Measurements from ENCODE around the gene ECHS1. TPM values are rescaled to one million over a fixed set of nuclear protein-coding genes. Genes with fewer than 3 reads are reported as not detected.

ECHS1 gene
- total and polyA plus RNA-seq, 2 of the 8 experiments (the other 6 are each of a cell fraction or from before 2014, with no cell fraction given): 41.7 to 101 TPM

GRCh38 chr10:133326223-133326551, 47.0 kb downstream of the ECHS1 start:
- CTCF ChIA-PET (ENCODE audit: partially characterized antibody): no interaction called here
- Histone ChIP-seq H3K14ac (ENCODE audit: insufficient read length) (no peak overlapping the region), H4K5ac (ENCODE audit: insufficient read length, low read depth, low read length) (no peak overlapping the region), H3K36me3 (ENCODE audit: control insufficient read depth in 2 of 4, insufficient read depth in 4 of 4, low read length in 3 of 4) (no peaks in the 10 kb centered on the region), H3K9ac (replicated peaks in 1 of 4; ENCODE audit: extremely low read depth in 1 of 4, low read depth in 3 of 4, low read length in 3 of 4) (no peak overlapping the region), H4K20me1 (replicated peaks in 1 of 2; ENCODE audit: control insufficient read depth in 1 of 2, insufficient read depth in 2 of 2, low read length in 2 of 2) (peaks cover 0 to 2% of the 10 kb centered on the region in 2 experiments), H3K23ac (ENCODE audit: insufficient read length) (no peak overlapping the region), H2BK120ac (replicated peaks; ENCODE audit: low read depth, low read length) (no peak overlapping the region), H3K23me2 (ENCODE audit: low read depth, low read length) (peaks cover 6% of the 10 kb centered on the region; the same call in 1 of the 2 replicates), H3K4me1 (replicated peaks in 1 of 4; ENCODE audit: control insufficient read depth in 3 of 4, insufficient read depth in 4 of 4, low read length in 3 of 4) (peaks cover 0 to 27% (median 6%) of the 10 kb centered on the region in 4 experiments; a peak in 6 of 7 replicates), H4K8ac (ENCODE audit: extremely low read depth, insufficient read depth, low read length) (peak overlapping the region; percentile 36; the same call in 1 of the 2 replicates), H3K9me3 (ENCODE audit: insufficient read depth in 2 of 2, low read depth in 1 of 2, low read length in 1 of 2) (no peaks in the 10 kb centered on the region), H3K79me2 (ENCODE audit: control insufficient read depth in 1 of 2, insufficient read depth in 2 of 2, low read length in 2 of 2) (no peaks in the 10 kb centered on the region), H2BK15ac (ENCODE audit: low read length) (0 out of 2 replicates have a peak overlapping the region, but pooled peaks have one; percentile 29), H4K91ac (replicated peaks; ENCODE audit: insufficient read length, low read length) (no peak overlapping the region), H3K27ac (ENCODE audit: low read depth, low read length) (no peak overlapping the region), H2BK5ac (ENCODE audit: low read depth, low read length) (no peak overlapping the region), H3K4ac (replicated peaks; ENCODE audit: insufficient read length, low read depth, low read length) (no peak overlapping the region), H3K79me1 (ENCODE audit: low read depth, low read length) (no peaks in the 10 kb centered on the region), H2BK20ac (ENCODE audit: low read length) (no peak overlapping the region), H3K18ac (ENCODE audit: extremely low read depth, low read length) (no peak overlapping the region), H3K27me3 (replicated peaks in 1 of 4; ENCODE audit: control insufficient read depth in 3 of 4, extremely low read depth in 1 of 4, insufficient read depth in 3 of 4, low read length in 3 of 4) (peaks cover 17 to 56% (median 47%) of the 10 kb centered on the region in 4 experiments), H3K4me2 (ENCODE audit: insufficient read depth in 1 of 2, low read depth in 2 of 2, low read length in 2 of 2) (peak overlapping the region; percentile 85 to 89), H2BK12ac (ENCODE audit: low read depth, low read length) (no peak overlapping the region), H3K56ac (replicated peaks; ENCODE audit: insufficient read length, low read depth, low read length) (no peak overlapping the region), H2AK5ac (ENCODE audit: low read depth, low read length) (no peak overlapping the region), H3K4me3 (ENCODE audit: extremely low read depth in 1 of 4, insufficient read depth in 2 of 4, low read depth in 3 of 4, low read length in 4 of 4) (peak overlapping the region; percentile 45 to 69 (median 52)), H2AFZ (ENCODE audit: low read length) (0 out of 2 replicates have a peak overlapping the region, but pooled peaks have one; percentile 57)
- WGBS, 2 experiments (ENCODE audit: extremely low coverage in 1 of 2, insufficient coverage in 1 of 2, insufficient read length in 1 of 2, insufficient replicate concordance in 2 of 2, low coverage in 1 of 2, low lambda C conversion rate in 2 of 2, missing lambda C conversion rate in 1 of 2): 39% methylated on average over 9 of the region's 9 CpGs; no CpG with 5 or more reads in 1 of the 2 experiments
- DNase-seq (ENCODE audit: low read depth in 1 of 2, low spot score in 2 of 2) (no peak), FAIRE-seq (no peak)
- POLR2A ChIA-PET (ENCODE audit: partially characterized antibody): interaction anchor here (1.6 kb wide), 1 partner anchor 12 kb away, joined by 5 read pairs; no protein-coding TSS in a partner anchor
- TF ChIP-seq SP2 (IDR thresholded peaks at IDR 0.05; ENCODE audit: low read length) (no peak), NANOG (IDR thresholded peaks at IDR 0.05; ENCODE audit: insufficient read depth, low read depth, low read length, poor library complexity, severe bottlenecking) (no peak), KDM5A (IDR thresholded peaks at IDR 0.05; ENCODE audit: low read length) (no peak), EZH2 (IDR thresholded peaks at IDR 0.05; ENCODE audit: low read depth, low read length, severe bottlenecking) (no peak), YY1 (IDR thresholded peaks at IDR 0.05; ENCODE audit: low read depth, low read length) (no peak), BCL11A (IDR thresholded peaks at IDR 0.05; ENCODE audit: low read depth in 2 of 2, low read length in 2 of 2) (no peak), SUZ12 (IDR thresholded peaks at IDR 0.05; ENCODE audit: low read length) (no peak; the same call in 1 of the 2 replicates), RBBP5 (IDR thresholded peaks at IDR 0.05; ENCODE audit: borderline replicate concordance, low read depth, low read length) (no peak), TBP (IDR thresholded peaks at IDR 0.05; ENCODE audit: low read depth, low read length) (no peak), CBX5 (IDR thresholded peaks at IDR 0.05; ENCODE audit: low read depth, low read length) (no peak), ZNF274 (IDR thresholded peaks at IDR 0.05; ENCODE audit: borderline replicate concordance, extremely low read depth, low read length) (no peak), RXRA (IDR thresholded peaks at IDR 0.05; ENCODE audit: insufficient read depth, low read depth, low read length) (no peak), TAF1 (IDR thresholded peaks at IDR 0.05; ENCODE audit: low read depth, low read length) (no peak)
